Skeletal muscle tissue (tissue), 4 donors: ENCODE results near the gene IZUMO4. TPM values are rescaled to one million over a fixed set of nuclear protein-coding genes. Genes with fewer than 3 reads are reported as not detected.

ENCODE experiments used
- H3K27ac ChIP-seq: one replicate; pipeline ENCODE4 v1.7.0; 2013; ENCODE audit warnings: mild to moderate bottlenecking, low read depth, low read length, inconsistent platforms
- H3K27me3 ChIP-seq, 3 donors: one replicate each; pipeline ENCODE4 v1.7.0; 2013; ENCODE audit warnings: low read length in 3 of 3; ENCODE audit not compliant: control insufficient read depth in 3 of 3, insufficient read depth in 3 of 3
- H3K36me3 ChIP-seq, 3 donors: one replicate each; pipeline ENCODE4 v1.7.0; 2013; ENCODE audit warnings: low read length in 3 of 3; ENCODE audit not compliant: control insufficient read depth in 3 of 3, insufficient read depth in 3 of 3
- H3K4me1 ChIP-seq, 3 donors: one replicate each; pipeline ENCODE4 v1.7.0; 2013; ENCODE audit warnings: low read length in 3 of 3, mild to moderate bottlenecking in 3 of 3; ENCODE audit not compliant: control insufficient read depth in 3 of 3, insufficient read depth in 3 of 3
- H3K4me3 ChIP-seq, 3 donors: one replicate each; pipeline ENCODE4 v1.7.0; 2013; ENCODE audit warnings: low read length in 3 of 3
- H3K9ac ChIP-seq, 3 donors: one replicate each; pipeline ENCODE4 v1.7.0; 2013; ENCODE audit warnings: low read length in 3 of 3, mild to moderate bottlenecking in 3 of 3, moderate library complexity in 2 of 3, low read depth in 1 of 3
- H3K9me3 ChIP-seq, 3 donors: one replicate each; pipeline ENCODE4 v1.7.0; 2013; ENCODE audit warnings: low read length in 3 of 3; ENCODE audit not compliant: control insufficient read depth in 3 of 3
- total RNA-seq: library from RNA; depleted of rRNA; stranded (reverse); fragments of >200 nt; gene quantifications from one replicate; pipeline ENCODE4 v1.2.3, GENCODE V29; 2014
- donor health status: Osteomylitis.

The IZUMO4 gene
- total RNA-seq, 1 donor from 2014 or later = 2.1 TPM

DNA sequence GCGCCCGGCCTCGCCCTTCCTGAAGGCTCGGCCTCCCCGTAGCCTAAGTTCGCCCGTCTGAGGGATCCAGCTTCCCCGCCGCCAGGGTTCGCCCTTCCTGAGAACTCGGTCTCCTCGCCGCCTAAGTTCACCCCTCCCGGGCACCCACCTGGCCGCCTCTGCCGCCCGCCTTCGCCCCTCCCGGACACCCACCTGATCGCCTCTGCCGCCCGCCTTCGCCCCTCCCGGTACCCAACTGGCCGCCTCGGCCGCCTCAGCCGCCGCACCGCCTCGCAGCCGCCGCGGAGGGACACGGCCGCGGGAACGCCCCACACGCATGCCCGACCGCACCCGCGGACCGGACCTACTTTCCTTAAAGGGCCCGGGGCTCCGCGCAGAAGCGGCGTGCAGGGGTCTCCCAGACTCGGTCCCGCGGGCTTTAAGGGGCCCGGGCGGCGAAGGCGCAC is 658 bp upstream of the IZUMO4 start, which contains the start of gene MOB3A:
MOB3A (minus strand) TSS at position 293 of the 446 bp plus-strand sequence. CDS start 17,766 bp downstream, outside the sequence.
- H3K4me1 ChIP-seq = peaks cover 17 to 37% (median 26%) of the 10 kb centered on the region in 3 donors
- H3K9me3 ChIP-seq = no peaks in the 10 kb centered on the region
- no peaks in the 10 kb centered on the region for H3K27me3 ChIP-seq
- H3K9ac ChIP-seq = peak within 1 kb of the TSS; percentile 76 to 82 (median 80)
- H3K27ac ChIP-seq = peak within 1 kb of the TSS; percentile 88
- H3K36me3 ChIP-seq = peaks cover 15 to 16% (median 15%) of the 10 kb centered on the region in 3 donors
- H3K4me3 ChIP-seq = peak within 1 kb of the TSS; percentile 72 to 82 (median 81)

GRCh38 chr19:2097203-2097885 is 629 bp downstream of the IZUMO4 start:
- peaks cover 26% of the 10 kb centered on the region in 3 donors for H3K36me3 ChIP-seq
- H3K27ac ChIP-seq = peak overlapping the region; percentile 76

GRCh38 chr19:2097886-2098327 is 1.2 kb downstream of the IZUMO4 start:
- Histone ChIP-seq H3K36me3 (peaks cover 26% of the 10 kb centered on the region in 3 donors), H3K9me3 (no peaks in the 10 kb centered on the region), H3K4me1 (peaks cover 16 to 31% (median 24%) of the 10 kb centered on the region in 3 donors), H3K27me3 (no peaks in the 10 kb centered on the region), H3K4me3 (no peak overlapping the region), H3K27ac (no peak overlapping the region), H3K9ac (peak overlapping the region; percentile 4 to 79 (median 66))

More at GRCh38 chr19:2097203-2097885, 629 bp downstream of the IZUMO4 start:
- Histone ChIP-seq H3K9ac (peak overlapping the region; percentile 66 to 79 (median 76)), H3K4me1 (peaks cover 16 to 31% (median 24%) of the 10 kb centered on the region in 3 donors), H3K9me3 (no peaks in the 10 kb centered on the region), H3K27me3 (no peaks in the 10 kb centered on the region), H3K4me3 (peak overlapping the region; percentile 63 to 82 (median 74))

GRCh38 chr19:2099054-2099501 is 2.4 kb downstream of the IZUMO4 start:
- no peaks in the 10 kb centered on the region for H3K9me3 ChIP-seq
- H3K4me3 ChIP-seq = no peak overlapping the region
- peak overlapping the region in 1 of 3 donors; percentile 54 for H3K9ac ChIP-seq
- H3K27ac ChIP-seq = no peak overlapping the region
- no peaks in the 10 kb centered on the region for H3K27me3 ChIP-seq
- H3K4me1 ChIP-seq = peaks cover 16 to 23% (median 21%) of the 10 kb centered on the region in 3 donors
- peaks cover 23 to 31% (median 26%) of the 10 kb centered on the region in 3 donors for H3K36me3 ChIP-seq

GRCh38 chr19:2099937-2100718 is 3.4 kb downstream of the IZUMO4 start:
- Histone ChIP-seq H3K27me3 (no peaks in the 10 kb centered on the region), H3K27ac (no peak overlapping the region), H3K9ac (no peak overlapping the region), H3K4me3 (no peak overlapping the region), H3K36me3 (peaks cover 23 to 33% (median 26%) of the 10 kb centered on the region in 3 donors), H3K4me1 (peaks cover 9 to 17% (median 13%) of the 10 kb centered on the region in 3 donors), H3K9me3 (no peaks in the 10 kb centered on the region)

GRCh38 chr19:2100719-2101061 is 4.0 kb downstream of the IZUMO4 start:
- Histone ChIP-seq H3K36me3 (peaks cover 26 to 35% (median 26%) of the 10 kb centered on the region in 3 donors), H3K4me1 (peaks cover 7 to 13% (median 11%) of the 10 kb centered on the region in 3 donors), H3K4me3 (no peak overlapping the region), H3K9me3 (no peaks in the 10 kb centered on the region), H3K9ac (no peak overlapping the region), H3K27ac (no peak overlapping the region), H3K27me3 (no peaks in the 10 kb centered on the region)

- Histone ChIP-seq H3K4me3 (no peak overlapping the region), H3K4me1 (peaks cover 7 to 11% (median 10%) of the 10 kb centered on the region in 3 donors), H3K27me3 (no peaks in the 10 kb centered on the region), H3K27ac (no peak overlapping the region), H3K9ac (no peak overlapping the region), H3K36me3 (peaks cover 29 to 39% (median 34%) of the 10 kb centered on the region in 3 donors), H3K9me3 (no peaks in the 10 kb centered on the region)
Measured at GRCh38 chr19:2101417-2102335, 5.0 kb downstream of the IZUMO4 start.

DNA sequence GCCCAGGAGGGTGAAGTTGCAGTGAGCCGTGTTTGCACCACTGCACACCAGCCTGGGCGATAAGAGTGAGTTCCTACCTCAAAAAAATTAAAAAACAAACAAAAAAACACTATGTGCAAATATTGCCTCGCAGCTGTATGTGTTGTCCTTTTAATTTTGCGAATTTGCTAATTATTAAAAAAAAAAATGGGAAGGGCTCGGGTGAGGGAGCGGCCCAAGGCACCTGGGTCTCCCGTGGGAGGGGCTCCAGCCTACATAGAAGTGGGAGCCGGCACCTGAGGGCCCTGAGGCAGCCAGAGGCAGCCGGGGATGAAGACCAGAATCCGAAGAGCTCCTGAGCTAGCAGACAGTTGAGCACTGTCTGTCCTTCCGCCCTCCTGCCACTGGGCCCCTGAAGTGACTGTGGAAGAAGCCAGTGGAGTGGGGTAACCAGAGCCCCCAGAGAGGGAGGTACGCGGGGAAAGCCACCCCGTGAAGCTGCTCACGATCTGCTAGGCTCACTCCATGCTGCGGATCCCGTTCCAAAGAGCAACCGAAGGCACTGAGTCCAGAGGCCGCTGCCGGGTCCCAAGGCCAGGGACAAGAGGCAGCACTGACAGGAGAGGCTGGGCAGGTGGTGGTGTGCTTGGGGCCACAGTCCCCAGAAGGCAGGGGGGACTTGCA is 6.5 kb downstream of the IZUMO4 start:
- Histone ChIP-seq H3K9ac (no peak overlapping the region), H3K4me3 (no peak overlapping the region), H3K9me3 (no peaks in the 10 kb centered on the region), H3K36me3 (peaks cover 35 to 45% (median 43%) of the 10 kb centered on the region in 3 donors), H3K27ac (no peak overlapping the region), H3K4me1 (no peaks in the 10 kb centered on the region), H3K27me3 (no peaks in the 10 kb centered on the region)
